Neuronal stem cell (in vitro differentiated cells): ENCODE measurements around the gene EFNB2.

Source experiments
- DNase-seq: peaks from one replicate; pipeline ENCODE4 v3.0.0-alpha.2; 2013; ENCODE audit warnings: low spot score
- H2AFZ ChIP-seq: one replicate; pipeline ENCODE4 v1.6.1; 2013; ENCODE audit warnings: mild to moderate bottlenecking, low read length, inconsistent platforms
- H2AK5ac ChIP-seq: 2 replicates; pipeline ENCODE4 v1.6.1; 2013; ENCODE audit warnings: low read depth, mild to moderate bottlenecking, inconsistent platforms, low read length, moderate library complexity, mixed read lengths
- H2BK120ac ChIP-seq: 2 replicates; pipeline ENCODE4 v1.6.1; 2013; ENCODE audit warnings: low read depth, mild to moderate bottlenecking, inconsistent platforms, low read length, moderate library complexity, mixed read lengths
- H2BK12ac ChIP-seq: one replicate; pipeline ENCODE4 v1.6.1; 2013; ENCODE audit warnings: low read length, inconsistent platforms
- H2BK15ac ChIP-seq: 2 replicates; pipeline ENCODE4 v1.6.1; 2013; ENCODE audit warnings: mild to moderate bottlenecking, low read length, inconsistent platforms, mixed read lengths
- H2BK5ac ChIP-seq: one replicate; pipeline ENCODE4 v1.6.1; 2013; ENCODE audit warnings: inconsistent platforms, mild to moderate bottlenecking, low read length, moderate library complexity
- H3K14ac ChIP-seq: one replicate; pipeline ENCODE4 v1.6.1; 2013; ENCODE audit warnings: low read length, inconsistent platforms
- H3K18ac ChIP-seq: 2 replicates; pipeline ENCODE4 v1.6.1; 2013; ENCODE audit warnings: low read length, inconsistent platforms
- H3K23ac ChIP-seq: 2 replicates; pipeline ENCODE4 v1.6.1; 2013; ENCODE audit warnings: low read depth, mild to moderate bottlenecking, mixed read lengths, low read length, inconsistent platforms; ENCODE audit not compliant: poor library complexity
- H3K27ac ChIP-seq: replicated peaks from 3 replicates; pipeline ENCODE4 v1.5.1; 2013; ENCODE audit warnings: low read length, inconsistent platforms
- H3K27me3 ChIP-seq, 3 experiments: 2 replicates each; pipeline ENCODE4 v1.6.1; 2013; ENCODE audit warnings: low read length in 3 of 3, mild to moderate bottlenecking in 2 of 3, inconsistent platforms in 1 of 3, low read depth in 1 of 3, mixed read lengths in 1 of 3, moderate library complexity in 1 of 3; ENCODE audit not compliant: control insufficient read depth in 3 of 3, insufficient read depth in 3 of 3
- H3K36me3 ChIP-seq, 2 donors: replicated peaks in 1 of 2; 2 replicates each; pipeline ENCODE4 v1.6.1; 2013; ENCODE audit warnings: low read length in 2 of 2; ENCODE audit not compliant: control insufficient read depth in 2 of 2, insufficient read depth in 2 of 2
- H3K4ac ChIP-seq: 2 replicates; pipeline ENCODE4 v1.6.1; 2013; ENCODE audit warnings: inconsistent platforms, mild to moderate bottlenecking, low read length, moderate library complexity
- H3K4me1 ChIP-seq, 2 donors: 1 replicate in 1 of 2; 2 replicates in 1 of 2; pipeline ENCODE4 v1.6.1; 2013; ENCODE audit warnings: low read length in 2 of 2, low read depth in 1 of 2; ENCODE audit not compliant: control insufficient read depth in 2 of 2, insufficient read depth in 1 of 2
- H3K4me2 ChIP-seq: one replicate; pipeline ENCODE4 v1.6.1; 2013; ENCODE audit warnings: mild to moderate bottlenecking, low read length, inconsistent platforms; ENCODE audit not compliant: insufficient read depth, poor library complexity, severe bottlenecking
- H3K4me3 ChIP-seq, 2 donors: 2 replicates each; pipeline ENCODE4 v1.5.1; 2013; ENCODE audit warnings: low read length in 2 of 2, mild to moderate bottlenecking in 2 of 2, inconsistent platforms in 1 of 2, moderate library complexity in 1 of 2
- H3K79me1 ChIP-seq: one replicate; pipeline ENCODE4 v1.6.1; 2013; ENCODE audit warnings: low read depth, mild to moderate bottlenecking, inconsistent platforms, low read length, moderate library complexity
- H3K9ac ChIP-seq: one replicate; pipeline ENCODE4 v1.6.1; 2013; ENCODE audit warnings: mild to moderate bottlenecking, low read depth, low read length, inconsistent platforms; ENCODE audit not compliant: poor library complexity
- H3K9me3 ChIP-seq, 2 donors: replicated peaks in 1 of 2; 2 replicates each; pipeline versions ENCODE3 to v1.6.1; 2013; ENCODE audit warnings: low read length in 2 of 2, mild to moderate bottlenecking in 2 of 2, inconsistent platforms in 1 of 2, low read depth in 1 of 2, mixed read lengths in 1 of 2, moderate library complexity in 1 of 2; ENCODE audit not compliant: control insufficient read depth in 2 of 2, insufficient read depth in 1 of 2
- H4K8ac ChIP-seq: one replicate; pipeline ENCODE4 v1.6.1; 2013; ENCODE audit warnings: low read depth, mild to moderate bottlenecking, inconsistent platforms, low read length, moderate library complexity
- H4K91ac ChIP-seq: one replicate; pipeline ENCODE4 v1.6.1; 2013; ENCODE audit warnings: low read length, low read depth, mild to moderate bottlenecking, inconsistent platforms; ENCODE audit not compliant: poor library complexity
- WGBS, 2 donors: extraction: QIAGEN DNeasy Blood & Tissue Kit; methylation state at CpG; one replicate each; pipeline ENCODE4 v1.1.7; 2013; ENCODE audit warnings: missing lambda C conversion rate in 2 of 2, mixed read lengths in 1 of 2; ENCODE audit not compliant: insufficient read length in 2 of 2, insufficient replicate concordance in 1 of 2; ENCODE audit errors: extremely low coverage in 2 of 2; 5-methylcytosine and 5-hydroxymethylcytosine counted together

EFNB2 gene

GRCh38 chr13:106565127-106565775 lies 29.8 kb upstream of the EFNB2 start:
- H3K14ac ChIP-seq: no peak overlapping the region
- no peak overlapping the region for H3K18ac ChIP-seq
- no peak overlapping the region for H4K8ac ChIP-seq
- H3K27ac ChIP-seq: no peak overlapping the region
- H4K91ac ChIP-seq: no peak overlapping the region
- no peak overlapping the region for H2BK12ac ChIP-seq
- H3K23ac ChIP-seq: no peak overlapping the region
- H3K9ac ChIP-seq: no peak overlapping the region
- no peak overlapping the region for H2BK120ac ChIP-seq
- WGBS, 2 donors: no CpG with 5 or more reads among the region's 4 CpGs
- no peak overlapping the region for H2BK5ac ChIP-seq
- H3K9me3 ChIP-seq: peaks cover 0 to 5% of the 10 kb centered on the region in 2 donors
- H3K79me1 ChIP-seq: no peaks in the 10 kb centered on the region
- H3K4me3 ChIP-seq: peak overlapping the region in 1 of 2 donors; percentile 93
- peaks cover 10 to 20% of the 10 kb centered on the region in 2 donors for H3K4me1 ChIP-seq
- no peak overlapping the region for H2AK5ac ChIP-seq
- no peak overlapping the region for H2BK15ac ChIP-seq
- no peak overlapping the region for H3K4ac ChIP-seq
- no peaks in the 10 kb centered on the region for H3K27me3 ChIP-seq
- H3K4me2 ChIP-seq: no peak overlapping the region
- no peak overlapping the region for H2AFZ ChIP-seq
- no peak for DNase-seq
- H3K36me3 ChIP-seq: peaks cover 0 to 27% of the 10 kb centered on the region in 2 donors

GRCh38 chr13:106562301-106562700 lies 26.8 kb upstream of the EFNB2 start:
- H3K14ac ChIP-seq: no peak overlapping the region
- H2BK15ac ChIP-seq: no peak overlapping the region
- H2BK12ac ChIP-seq: no peak overlapping the region
- H2AK5ac ChIP-seq: no peak overlapping the region
- H3K79me1 ChIP-seq: no peaks in the 10 kb centered on the region
- H2AFZ ChIP-seq: no peak overlapping the region
- no peak overlapping the region for H3K4me3 ChIP-seq
- H3K9me3 ChIP-seq: peaks cover 0 to 7% of the 10 kb centered on the region in 2 donors
- no peak for DNase-seq
- no CpG with 5 or more reads among the region's 1 CpG for WGBS, 2 donors
- no peaks in the 10 kb centered on the region for H3K27me3 ChIP-seq
- no peak overlapping the region for H3K4ac ChIP-seq
- no peak overlapping the region for H2BK120ac ChIP-seq
- H3K27ac ChIP-seq: peak overlapping the region; percentile 2
- H3K23ac ChIP-seq: no peak overlapping the region
- H3K4me1 ChIP-seq: peaks cover 10 to 20% of the 10 kb centered on the region in 2 donors
- H3K18ac ChIP-seq: no peak overlapping the region
- H4K8ac ChIP-seq: no peak overlapping the region
- no peak overlapping the region for H3K9ac ChIP-seq
- no peak overlapping the region for H2BK5ac ChIP-seq
- no peak overlapping the region for H3K4me2 ChIP-seq
- H3K36me3 ChIP-seq: peaks cover 9 to 55% of the 10 kb centered on the region in 2 donors
- H4K91ac ChIP-seq: no peak overlapping the region

GRCh38 chr13:106561551-106562170 lies 26.2 kb upstream of the EFNB2 start:
- H3K9me3 ChIP-seq: peaks cover 0 to 12% of the 10 kb centered on the region in 2 donors
- H3K23ac ChIP-seq: no peak overlapping the region
- peaks cover 9 to 62% of the 10 kb centered on the region in 2 donors for H3K36me3 ChIP-seq
- no peak overlapping the region for H3K18ac ChIP-seq
- no peak overlapping the region for H3K4me2 ChIP-seq
- H2BK5ac ChIP-seq: no peak overlapping the region
- H3K9ac ChIP-seq: no peak overlapping the region
- H3K4me3 ChIP-seq: no peak overlapping the region
- H3K4me1 ChIP-seq: peaks cover 10 to 20% of the 10 kb centered on the region in 2 donors
- H2BK15ac ChIP-seq: no peak overlapping the region
- no peak for DNase-seq
- H3K4ac ChIP-seq: no peak overlapping the region
- H3K14ac ChIP-seq: no peak overlapping the region
- peak overlapping the region; percentile 42 for H3K27ac ChIP-seq
- WGBS, 2 donors: no CpG with 5 or more reads among the region's 6 CpGs
- H4K8ac ChIP-seq: no peak overlapping the region
- no peaks in the 10 kb centered on the region for H3K79me1 ChIP-seq
- H2BK120ac ChIP-seq: no peak overlapping the region
- no peak overlapping the region for H2AFZ ChIP-seq
- no peak overlapping the region for H4K91ac ChIP-seq
- no peak overlapping the region for H2AK5ac ChIP-seq
- H3K27me3 ChIP-seq: no peaks in the 10 kb centered on the region
- H2BK12ac ChIP-seq: no peak overlapping the region

- no peak overlapping the region for H4K91ac ChIP-seq
- peaks cover 0 to 20% of the 10 kb centered on the region in 2 donors for H3K9me3 ChIP-seq
- H3K14ac ChIP-seq: no peak overlapping the region
- H2AFZ ChIP-seq: no peak overlapping the region
- H3K36me3 ChIP-seq: peaks cover 10 to 70% of the 10 kb centered on the region in 2 donors
- no peak overlapping the region for H3K27ac ChIP-seq
- H3K18ac ChIP-seq: no peak overlapping the region
- no peak overlapping the region for H3K9ac ChIP-seq
- H2BK15ac ChIP-seq: no peak overlapping the region
- H3K23ac ChIP-seq: no peak overlapping the region
- H2BK5ac ChIP-seq: no peak overlapping the region
- H2BK12ac ChIP-seq: no peak overlapping the region
- H3K4me2 ChIP-seq: no peak overlapping the region
- H4K8ac ChIP-seq: no peak overlapping the region
- H3K4ac ChIP-seq: no peak overlapping the region
- WGBS, 2 donors: no CpG with 5 or more reads among the region's 1 CpG
- H3K4me1 ChIP-seq: peaks cover 10 to 20% of the 10 kb centered on the region in 2 donors
- no peak overlapping the region for H3K4me3 ChIP-seq
- H2AK5ac ChIP-seq: no peak overlapping the region
- no peak overlapping the region for H2BK120ac ChIP-seq
- DNase-seq: no peak
- no peaks in the 10 kb centered on the region for H3K79me1 ChIP-seq
- no peaks in the 10 kb centered on the region for H3K27me3 ChIP-seq
These were observed 25.4 kb upstream of the EFNB2 start for GRCh38 chr13:106560821-106561220.
